ENCODE results near the gene CLDN19. TPM values are rescaled to one million over a fixed set of nuclear protein-coding genes. Genes with fewer than 3 reads are reported as not detected.

The CLDN19 gene
- total and polyA plus RNA-seq, 9 of the 15 experiments (the other 6 are each of a cell fraction or from before 2014, with no cell fraction given), result not detected

- no peak for FAIRE-seq
- intact Hi-C loops (cut with micrococcal nuclease), result no loop called here
- Histone ChIP-seq H3K27ac (ENCODE audit: extremely low read depth, low read depth, low read length) (no peak overlapping the region), H3K27me3 (ENCODE audit: control insufficient read depth in 2 of 2, insufficient read depth in 2 of 2, low read length in 2 of 2) (no peaks in the 10 kb centered on the region), H3K9ac (ENCODE audit: insufficient read depth in 1 of 2, low read depth in 2 of 2, low read length in 2 of 2) (peak overlapping the region in 1 of 2 experiments; percentile 65; a peak in 1 of 4 replicates), H3K9me1 (ENCODE audit: control insufficient read depth, insufficient read depth, low read length) (no peaks in the 10 kb centered on the region), H3K79me2 (ENCODE audit: control insufficient read depth, insufficient read depth, low read length) (no peaks in the 10 kb centered on the region), H3K9me3 (replicated peaks; ENCODE audit: control insufficient read depth, insufficient read depth, low read depth, low read length) (no peaks in the 10 kb centered on the region), H4K20me1 (replicated peaks; ENCODE audit: control insufficient read depth, insufficient read depth, low read length) (no peaks in the 10 kb centered on the region), H3K4me3 (no peak overlapping the region), H3K4me2 (ENCODE audit: insufficient read depth, low read length) (no peak overlapping the region), H2AFZ (ENCODE audit: low read depth, low read length) (no peak overlapping the region), H3K4me1 (replicated peaks in 1 of 2; ENCODE audit: control insufficient read depth in 2 of 2, insufficient read depth in 2 of 2, low read length in 2 of 2) (peaks cover 0 to 19% of the 10 kb centered on the region in 2 experiments; a peak in 3 of 5 replicates), H3K36me3 (ENCODE audit: control insufficient read depth, insufficient read depth, low read length) (peaks cover 7% of the 10 kb centered on the region; the same call in 2 of the 3 replicates)
- ATAC-seq, result no peak
- in situ Hi-C loops (cut with MboI), result no loop called here
- TF ChIP-seq ZBTB17 (CRISPR knock-in tag; IDR thresholded peaks at IDR 0.05) (no peak), SREBF2 (CRISPR knock-in tag; IDR thresholded peaks at IDR 0.05) (no peak), PCBP1 (IDR thresholded peaks at IDR 0.05; ENCODE audit: low read depth, low read length, poor library complexity, severe bottlenecking) (no peak), ZNF124 (CRISPR knock-in tag; IDR thresholded peaks at IDR 0.05) (no peak), ZNF197 (CRISPR knock-in tag; IDR thresholded peaks at IDR 0.05; ENCODE audit: low read depth) (no peak), TCF3 (CRISPR knock-in tag; IDR thresholded peaks at IDR 0.05) (no peak), ZBTB1 (CRISPR knock-in tag; IDR thresholded peaks at IDR 0.05; ENCODE audit: borderline replicate concordance, low read depth) (no peak), ZBTB49 (CRISPR knock-in tag; IDR thresholded peaks at IDR 0.05; ENCODE audit: borderline replicate concordance) (no peak), ZNF449 (CRISPR knock-in tag; IDR thresholded peaks at IDR 0.05) (no peak), RNF2 (IDR thresholded peaks at IDR 0.05) (no peak), ESRRB (CRISPR knock-in tag; IDR thresholded peaks at IDR 0.05; ENCODE audit: borderline replicate concordance) (no peak)
- no TSS peak for BruUV-seq (replicated peaks)
- CTCF ChIA-PET (ENCODE audit: low intra/inter-chr PET ratio), result no interaction called here
- 100% methylated on average over 1 of the region's 1 CpG for WGBS (ENCODE audit: insufficient coverage, low coverage, missing lambda C conversion rate)
- DNase-seq (ENCODE audit: extremely low read depth in 1 of 4, low spot score in 3 of 4), result no peak
- POLR2A ChIA-PET, result interaction anchor here (0.8 to 1.0 kb wide), 3 partner anchors 10 to 15 kb away, joined by 3 read pairs; no protein-coding TSS in a partner anchor
Observed at GRCh38 chr1:42788021-42788420, 48.0 kb upstream of the CLDN19 start.
